BE2C (cell line): ENCODE data around the gene MEF2C.
A peak's percentile ranks its signal among the peaks of the same experiment; 100 is the strongest.

Experiments used
- DNase-seq: peaks from one replicate; pipeline ENCODE4 v3.0.0-alpha.2; 2020
- H3K27me3 ChIP-seq: fragments of 250-450 bp; sonication (Bioruptor Pico); 2 replicates; pipeline ENCODE4 v1.5.1; 2020; ENCODE audit warnings: mild to moderate bottlenecking
- H3K36me3 ChIP-seq: fragments of 250-450 bp; sonication (Bioruptor Pico); 2 replicates; pipeline ENCODE4 v1.5.1; 2020; ENCODE audit warnings: mild to moderate bottlenecking
- H3K4me1 ChIP-seq: fragments of 250-450 bp; sonication (Bioruptor Pico); 2 replicates; pipeline ENCODE4 v1.5.1; 2020
- H3K4me3 ChIP-seq: 2 replicates; pipeline ENCODE4 v1.5.1; 2011; ENCODE audit warnings: low read depth, low read length
- H3K9me3 ChIP-seq: fragments of 250-450 bp; sonication (Bioruptor Pico); 2 replicates; pipeline ENCODE4 v1.5.1; 2020
- CTCF ChIP-seq: IDR thresholded peaks from 2 replicates; pipeline ENCODE4 v1.5.1; 2012; ENCODE audit warnings: mild to moderate bottlenecking, low read depth, low read length

Gene MEF2C

GRCh38 chr5:88688156-88688983 is 194.6 kb downstream of the MEF2C start:
- no peak for DNase-seq
- Histone ChIP-seq H3K4me3 (no peak overlapping the region), H3K27me3 (peaks cover 100% of the 10 kb centered on the region), H3K9me3 (no peaks in the 10 kb centered on the region), H3K4me1 (no peaks in the 10 kb centered on the region), H3K36me3 (no peaks in the 10 kb centered on the region)
- no peak for TF ChIP-seq CTCF

GRCh38 chr5:88687373-88687911 is 195.5 kb downstream of the MEF2C start:
- Histone ChIP-seq H3K4me3 (no peak overlapping the region), H3K36me3 (no peaks in the 10 kb centered on the region), H3K9me3 (no peaks in the 10 kb centered on the region), H3K27me3 (peaks cover 100% of the 10 kb centered on the region), H3K4me1 (no peaks in the 10 kb centered on the region)
- no peak for DNase-seq
- no peak for TF ChIP-seq CTCF

- no peak for TF ChIP-seq CTCF
- Histone ChIP-seq H3K9me3 (no peaks in the 10 kb centered on the region), H3K27me3 (peaks cover 100% of the 10 kb centered on the region), H3K4me3 (no peak overlapping the region), H3K36me3 (no peaks in the 10 kb centered on the region), H3K4me1 (no peaks in the 10 kb centered on the region)
- DNase-seq: no peak
Measured at GRCh38 chr5:88686726-88687125, 196.3 kb downstream of the MEF2C start.

GRCh38 chr5:88685591-88686541 is 197.1 kb downstream of the MEF2C start:
- Histone ChIP-seq H3K36me3 (no peaks in the 10 kb centered on the region), H3K4me1 (no peaks in the 10 kb centered on the region), H3K4me3 (no peak overlapping the region), H3K9me3 (no peaks in the 10 kb centered on the region), H3K27me3 (peaks cover 100% of the 10 kb centered on the region)
- no peak for DNase-seq
- no peak for TF ChIP-seq CTCF

- Histone ChIP-seq H3K36me3 (no peaks in the 10 kb centered on the region), H3K9me3 (no peaks in the 10 kb centered on the region), H3K27me3 (peaks cover 99% of the 10 kb centered on the region), H3K4me1 (no peaks in the 10 kb centered on the region), H3K4me3 (no peak overlapping the region)
- peak; percentile 48 for DNase-seq
- TF ChIP-seq CTCF: no peak; the same call in 1 of the 2 replicates
Measured at GRCh38 chr5:88683506-88684135, 199.4 kb downstream of the MEF2C start.
